Measurements from ENCODE around the gene PDCD4. TPM values are rescaled to one million over a fixed set of nuclear protein-coding genes. Genes with fewer than 3 reads are reported as not detected.

PDCD4 gene
- total and polyA plus RNA-seq, 10 of the 15 experiments (the other 5 are each of a cell fraction or from before 2014, with no cell fraction given): 101 to 372 (median 171) TPM

GRCh38 chr10:110872145-110872983 lies 636 bp downstream of the PDCD4 start (continued):
- TF ChIP-seq ZNF207 (IDR thresholded peaks at IDR 0.05; ENCODE audit: borderline replicate concordance) (no peak), MTA2 (IDR thresholded peaks at IDR 0.05; ENCODE audit: low read depth) (no peak), YY1 (IDR thresholded peaks at IDR 0.05; ENCODE audit: low read depth, low read length) (peak; percentile 7; the same call in 1 of the 2 replicates), FOXK2 (IDR thresholded peaks at IDR 0.05) (no peak), FOXM1 (IDR thresholded peaks at IDR 0.05; ENCODE audit: low read depth, low read length) (0 out of 2 replicates have a peak, but pooled peaks have one; percentile 61), NFIC (IDR thresholded peaks at IDR 0.05; ENCODE audit: low read depth, low read length) (0 out of 2 replicates have a peak, but pooled peaks have one; percentile 54), SUZ12 (IDR thresholded peaks at IDR 0.05; ENCODE audit: unreplicated experiment) (no peak), PRDM15 (CRISPR knock-in tag; IDR thresholded peaks at IDR 0.05) (no peak), MTA3 (IDR thresholded peaks at IDR 0.05; ENCODE audit: borderline replicate concordance, low read length) (no peak), ZNF687 (IDR thresholded peaks at IDR 0.05) (peak; percentile 60; the same call in 1 of the 2 replicates), JUNB (IDR thresholded peaks at IDR 0.05) (no peak), BCL3 (IDR thresholded peaks at IDR 0.05; ENCODE audit: borderline replicate concordance, insufficient read depth, low read depth, low read length, poor library complexity, severe bottlenecking) (no peak), PML (IDR thresholded peaks at IDR 0.05; ENCODE audit: low read length) (no peak; the same call in 1 of the 2 replicates), MLLT1 (IDR thresholded peaks at IDR 0.05) (no peak), ZNF217 (IDR thresholded peaks at IDR 0.05) (no peak), ZNF384 (IDR thresholded peaks at IDR 0.05; ENCODE audit: borderline replicate concordance, low read depth, low read length) (no peak; the same call in 1 of the 2 replicates), RELA (IDR thresholded peaks at IDR 0.05; ENCODE audit: borderline replicate concordance, partially characterized antibody) (no peak)

Data from GM12878 (cell line).